ENCODE measurements around the gene PHF21A.

The PHF21A gene

GRCh38 chr11:45930031-45930794, 191.0 kb downstream of the PHF21A start:
- peaks cover 9% of the 10 kb centered on the region for H3K27me3 ChIP-seq
- H3K27ac ChIP-seq = peak overlapping the region; percentile 52
- TF ChIP-seq, protein P1, sequence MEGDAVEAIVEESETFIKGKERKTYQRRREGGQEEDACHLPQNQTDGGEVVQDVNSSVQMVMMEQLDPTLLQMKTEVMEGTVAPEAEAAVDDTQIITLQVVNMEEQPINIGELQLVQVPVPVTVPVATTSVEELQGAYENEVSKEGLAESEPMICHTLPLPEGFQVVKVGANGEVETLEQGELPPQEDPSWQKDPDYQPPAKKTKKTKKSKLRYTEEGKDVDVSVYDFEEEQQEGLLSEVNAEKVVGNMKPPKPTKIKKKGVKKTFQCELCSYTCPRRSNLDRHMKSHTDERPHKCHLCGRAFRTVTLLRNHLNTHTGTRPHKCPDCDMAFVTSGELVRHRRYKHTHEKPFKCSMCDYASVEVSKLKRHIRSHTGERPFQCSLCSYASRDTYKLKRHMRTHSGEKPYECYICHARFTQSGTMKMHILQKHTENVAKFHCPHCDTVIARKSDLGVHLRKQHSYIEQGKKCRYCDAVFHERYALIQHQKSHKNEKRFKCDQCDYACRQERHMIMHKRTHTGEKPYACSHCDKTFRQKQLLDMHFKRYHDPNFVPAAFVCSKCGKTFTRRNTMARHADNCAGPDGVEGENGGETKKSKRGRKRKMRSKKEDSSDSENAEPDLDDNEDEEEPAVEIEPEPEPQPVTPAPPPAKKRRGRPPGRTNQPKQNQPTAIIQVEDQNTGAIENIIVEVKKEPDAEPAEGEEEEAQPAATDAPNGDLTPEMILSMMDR (IDR thresholded peaks at IDR 0.05) = no peak
- peaks cover 16 to 41% of the 10 kb centered on the region in 2 experiments for H3K4me1 ChIP-seq (ENCODE audit: control insufficient read depth in 1 of 2, insufficient read depth in 1 of 2, low read depth in 1 of 2, low read length in 1 of 2)
- peaks cover 48% of the 10 kb centered on the region for H3K36me3 ChIP-seq
- no peaks in the 10 kb centered on the region for H3K9me3 ChIP-seq
- no peak overlapping the region for H3K4me3 ChIP-seq (ENCODE audit: low read depth in 1 of 2, low read length in 1 of 2)

GRCh38 chr11:45929486-45930030, 191.7 kb downstream of the PHF21A start:
- peaks cover 41% of the 10 kb centered on the region for H3K36me3 ChIP-seq
- H3K27me3 ChIP-seq = peaks cover 16% of the 10 kb centered on the region
- H3K9me3 ChIP-seq = no peaks in the 10 kb centered on the region
- TF ChIP-seq, protein P1 (IDR thresholded peaks at IDR 0.05) = no peak
- H3K4me3 ChIP-seq (ENCODE audit: low read depth in 1 of 2, low read length in 1 of 2) = no peak overlapping the region
- H3K27ac ChIP-seq = peak overlapping the region; percentile 52
- H3K4me1 ChIP-seq (ENCODE audit: control insufficient read depth in 1 of 2, insufficient read depth in 1 of 2, low read depth in 1 of 2, low read length in 1 of 2) = peaks cover 16 to 41% of the 10 kb centered on the region in 2 experiments

DNA sequence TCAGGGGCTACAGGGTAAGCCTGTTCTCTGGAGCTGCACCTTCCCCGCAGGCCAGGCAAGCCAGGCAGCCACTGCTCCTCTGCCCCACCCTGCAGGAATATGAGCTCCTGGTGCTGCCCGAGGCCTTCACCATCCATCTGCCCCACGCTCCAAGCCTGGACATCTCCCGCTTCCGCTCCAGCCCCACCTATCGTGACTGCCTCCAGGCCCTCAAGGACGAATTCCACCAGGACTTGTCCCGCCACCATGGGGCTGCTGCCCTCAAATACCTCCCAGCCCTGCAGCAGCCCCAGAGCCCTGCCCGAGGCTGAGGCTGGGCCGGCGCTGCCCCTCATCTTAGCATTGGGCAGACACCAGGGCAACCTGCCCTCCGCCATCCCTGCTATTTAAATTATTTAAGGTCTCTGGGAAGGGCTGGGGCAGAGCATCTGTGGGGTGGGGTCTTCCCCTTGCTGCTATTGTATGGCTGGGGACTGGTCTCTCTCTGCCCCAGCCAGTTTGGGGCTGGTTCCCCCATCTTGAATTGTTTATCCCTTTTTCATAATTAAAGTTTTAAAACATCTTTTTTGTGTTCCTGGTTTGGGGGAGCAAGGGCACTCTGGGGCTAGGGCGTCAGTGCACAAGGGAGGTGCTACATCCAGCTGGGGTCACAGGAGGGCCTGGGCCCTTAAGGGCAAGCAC, 192.6 kb downstream of the PHF21A start:
- Histone ChIP-seq H3K27ac (no peak overlapping the region), H3K9me3 (no peaks in the 10 kb centered on the region), H3K4me3 (ENCODE audit: low read depth in 1 of 2, low read length in 1 of 2) (no peak overlapping the region), H3K36me3 (peaks cover 32% of the 10 kb centered on the region), H3K4me1 (ENCODE audit: control insufficient read depth in 1 of 2, insufficient read depth in 1 of 2, low read depth in 1 of 2, low read length in 1 of 2) (peaks cover 16 to 41% of the 10 kb centered on the region in 2 experiments), H3K27me3 (peaks cover 25% of the 10 kb centered on the region)
- TF ChIP-seq, protein P1 (IDR thresholded peaks at IDR 0.05) = no peak

GRCh38 chr11:45927684-45928413, 193.4 kb downstream of the PHF21A start:
- no peaks in the 10 kb centered on the region for H3K9me3 ChIP-seq
- peaks cover 24% of the 10 kb centered on the region for H3K36me3 ChIP-seq
- no peak overlapping the region for H3K4me3 ChIP-seq (ENCODE audit: low read depth in 1 of 2, low read length in 1 of 2)
- H3K27ac ChIP-seq = no peak overlapping the region
- peaks cover 22 to 40% of the 10 kb centered on the region in 2 experiments for H3K4me1 ChIP-seq (ENCODE audit: control insufficient read depth in 1 of 2, insufficient read depth in 1 of 2, low read depth in 1 of 2, low read length in 1 of 2)
- TF ChIP-seq, protein P1 (IDR thresholded peaks at IDR 0.05) = no peak
- H3K27me3 ChIP-seq = peaks cover 33% of the 10 kb centered on the region

GRCh38 chr11:45927332-45927683, 193.9 kb downstream of the PHF21A start:
- peaks cover 28 to 46% of the 10 kb centered on the region in 2 experiments for H3K4me1 ChIP-seq (ENCODE audit: control insufficient read depth in 1 of 2, insufficient read depth in 1 of 2, low read depth in 1 of 2, low read length in 1 of 2)
- peaks cover 19% of the 10 kb centered on the region for H3K36me3 ChIP-seq
- H3K9me3 ChIP-seq = no peaks in the 10 kb centered on the region
- H3K27ac ChIP-seq = no peak overlapping the region
- TF ChIP-seq, protein P1 (IDR thresholded peaks at IDR 0.05) = no peak
- H3K27me3 ChIP-seq = peaks cover 38% of the 10 kb centered on the region
- H3K4me3 ChIP-seq (ENCODE audit: low read depth in 1 of 2, low read length in 1 of 2) = no peak overlapping the region

Data from neutrophil (primary cell).